Naive thymus-derived CD8-positive, alpha-beta T cell (primary cell): ENCODE results near the gene CNGB1. TPM values are rescaled to one million over a fixed set of nuclear protein-coding genes. Genes with fewer than 3 reads are reported as not detected.
"Not testable (repeated sequence)": the region's sequence is repeated elsewhere in the genome, so short reads cannot be mapped to it uniquely, and the experiment has no call there.

ENCODE experiments used
- ATAC-seq, 2 donors: fragments of 150-1000 bp; cut with Tn5 transposase in 1 of 2; sonication (Bioruptor Pico), chemical (Tn5 transposase) in 1 of 2; 1 replicate in 1 of 2; 2 replicates in 1 of 2; pipeline ENCODE4 v1.10.0; 2021; ENCODE audit warnings: mild to moderate bottlenecking in 2 of 2, moderate library complexity in 2 of 2
- POLR2A ChIA-PET: fragments of 350-600 bp; sonication (Branson Sonifier 250); formaldehyde crosslinking; loops from one replicate; lab custom pipeline; 2021; ENCODE audit warnings: antibody characterized with exemption; lab: Charles Lee
- DNase-seq, 10 donors: peaks; one replicate each; pipeline versions ENCODE4 v3.0.0 to v3.0.0-alpha.2; 2020 to 2022
- H3K27ac Mint-ChIP-seq, 10 donors: one replicate each; pipeline ENCODE4 v1.8.0; 2020 to 2022; ENCODE audit warnings: mild to moderate bottlenecking in 10 of 10, mixed read lengths in 10 of 10, moderate library complexity in 4 of 10, inconsistent platforms in 1 of 10
- H3K27me3 Mint-ChIP-seq, 5 donors: one replicate each; pipeline ENCODE4 v1.8.0; 2021 to 2022; ENCODE audit warnings: mixed read lengths in 5 of 5
- H3K36me3 Mint-ChIP-seq, 3 donors: one replicate each; pipeline ENCODE4 v1.8.0; 2020 to 2022; ENCODE audit warnings: mixed read lengths in 3 of 3, mild to moderate bottlenecking in 2 of 3, inconsistent platforms in 1 of 3
- H3K4me1 Mint-ChIP-seq, 4 donors: one replicate each; pipeline ENCODE4 v1.8.0; 2021 to 2022; ENCODE audit warnings: mixed read lengths in 4 of 4
- H3K4me3 Mint-ChIP-seq, 10 donors: one replicate each; pipeline ENCODE4 v1.8.0; 2020 to 2022; ENCODE audit warnings: mild to moderate bottlenecking in 10 of 10, mixed read lengths in 10 of 10, moderate library complexity in 6 of 10, inconsistent platforms in 1 of 10
- H3K9me3 Mint-ChIP-seq, 9 donors: one replicate each; pipeline ENCODE4 v1.8.0; 2020 to 2022; ENCODE audit warnings: mixed read lengths in 9 of 9, mild to moderate bottlenecking in 3 of 9, inconsistent platforms in 1 of 9, moderate library complexity in 1 of 9
- polyA plus RNA-seq, 3 donors: library from polyadenylated mRNA; unstranded; fragments of 300-500 nt; fragmentation: Illumina TruSeq; gene quantifications; one replicate each; pipeline ENCODE4 v1.2.3, GENCODE V29; 2021
- total RNA-seq, 8 experiments: library from RNA in 2 of 8; stranded (reverse) in 2 of 8; gene quantifications; one replicate each; pipeline ENCODE4 v1.2.3 and lab custom pipeline; 2021 to 2026

CNGB1 gene
- total RNA-seq: not detected
- not detected for polyA plus RNA-seq
- total RNA-seq (lab: John Stamatoyannopoulos, UW): 0 to 0.26 (median 0) reads per million in 6 experiments

DNA sequence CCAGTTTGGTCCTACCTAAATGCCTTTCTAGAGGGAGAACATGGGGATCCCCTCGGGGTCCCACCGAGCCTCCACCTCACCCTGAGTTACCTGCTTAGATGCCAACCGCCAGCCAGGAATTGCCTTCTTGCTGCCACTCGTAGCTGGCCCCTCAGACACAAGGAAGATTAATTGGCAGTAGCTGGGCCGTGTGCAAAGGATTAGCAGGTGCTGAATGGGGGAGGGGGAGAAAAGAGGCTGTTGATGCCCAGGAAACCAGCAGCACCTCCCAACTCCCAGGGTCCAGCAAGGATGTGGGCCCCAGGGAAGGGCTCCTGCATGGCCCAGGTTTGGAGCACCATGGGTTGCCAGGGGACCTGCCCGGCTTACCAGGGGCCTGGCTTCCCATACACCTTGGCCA is at the start of gene CNGB1:
TSS of gene CNGB1 (minus strand) at position 159 of the 400 bp plus-strand sequence. CDS start 3,842 bp downstream, outside the sequence.
- peak within 1 kb of the TSS in 1 of 10 donors; percentile 38 for H3K27ac Mint-ChIP-seq
- no peak for DNase-seq
- H3K4me1 Mint-ChIP-seq: peaks cover 0 to 8% (median under 1%) of the 10 kb centered on the region in 4 donors
- POLR2A ChIA-PET: no interaction called here
- H3K9me3 Mint-ChIP-seq: no peaks in the 10 kb centered on the region
- no peak for ATAC-seq
- H3K4me3 Mint-ChIP-seq: no peak within 1 kb of the TSS
- no peaks in the 10 kb centered on the region for H3K36me3 Mint-ChIP-seq
- H3K27me3 Mint-ChIP-seq: peaks cover 0 to 1% (median 0%) of the 10 kb centered on the region in 5 donors

DNA sequence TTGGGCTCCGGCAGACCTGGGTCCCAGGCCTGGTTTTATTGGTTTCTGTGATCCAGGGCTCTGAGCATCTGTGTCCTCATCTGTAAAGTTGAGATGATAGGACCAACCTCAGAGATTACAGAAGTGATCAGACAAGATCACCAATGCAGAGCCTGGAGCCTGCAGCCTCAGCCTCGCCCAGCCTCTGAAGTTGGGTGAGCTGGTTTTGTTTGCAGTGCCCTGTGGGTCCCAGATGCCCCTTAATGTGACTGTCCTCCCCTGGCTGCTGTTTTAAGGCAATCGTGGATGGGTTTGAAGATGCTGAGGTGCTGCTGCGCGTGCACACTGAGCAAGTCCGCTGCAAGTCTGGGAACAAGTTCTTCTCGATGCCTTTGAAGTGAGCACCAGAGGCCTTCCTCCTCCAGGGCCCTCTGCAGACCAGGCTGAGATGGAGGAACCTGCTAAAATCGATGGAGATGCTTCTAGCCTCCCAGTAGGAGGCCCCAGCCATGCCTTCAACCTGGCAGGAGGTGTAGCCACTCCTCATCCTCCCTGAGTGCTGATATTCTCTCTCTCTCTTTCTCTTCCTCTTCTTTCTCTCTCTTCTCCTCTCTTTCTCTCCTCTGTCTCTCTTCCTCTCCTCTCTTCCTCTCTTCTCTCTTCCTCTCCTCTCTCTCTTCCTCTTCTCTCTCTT is 49.1 kb upstream of the CNGB1 start:
- Mint-ChIP-seq H3K9me3 (no peaks in the 10 kb centered on the region), H3K36me3 (peaks cover 0 to 2% (median 0%) of the 10 kb centered on the region in 3 donors), H3K4me1 (peaks cover 10 to 31% (median 22%) of the 10 kb centered on the region in 4 donors), H3K27ac (peak overlapping the region; percentile 66 to 90 (median 84)), H3K27me3 (peaks cover 0 to 1% (median 0%) of the 10 kb centered on the region in 5 donors), H3K4me3 (no peak overlapping the region)
- peak in 1 of 10 donors; percentile 16 for DNase-seq
- POLR2A ChIA-PET: no interaction called here
- peak in 1 of 2 donors; percentile 21 for ATAC-seq

DNA sequence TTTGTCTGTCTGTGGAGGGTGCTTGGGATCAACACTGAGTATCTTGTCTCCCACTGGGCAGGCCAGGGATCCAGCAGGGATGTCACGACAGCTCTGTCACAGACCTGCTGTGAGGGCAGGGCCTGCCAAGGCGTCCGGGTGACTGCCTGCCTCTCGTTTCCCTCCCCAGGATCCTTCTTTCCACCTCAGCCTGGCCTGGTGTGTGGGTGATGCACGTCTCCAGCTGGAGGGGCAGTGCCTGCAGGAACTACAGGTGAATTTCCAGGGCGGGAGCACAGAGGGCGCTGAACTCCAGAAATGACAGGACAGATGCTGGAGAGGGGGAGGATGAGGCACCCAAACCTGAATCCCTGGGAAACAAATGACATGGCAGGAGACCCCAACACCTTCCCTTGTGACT is 47.9 kb upstream of the CNGB1 start:
- no peak for ATAC-seq
- DNase-seq: peak in 1 of 10 donors; percentile 45
- no peak overlapping the region for H3K4me3 Mint-ChIP-seq
- POLR2A ChIA-PET: no interaction called here
- peaks cover 6 to 20% (median 12%) of the 10 kb centered on the region in 4 donors for H3K4me1 Mint-ChIP-seq
- H3K36me3 Mint-ChIP-seq: peaks cover 0 to 9% (median 0%) of the 10 kb centered on the region in 3 donors
- H3K27me3 Mint-ChIP-seq: no peaks in the 10 kb centered on the region
- no peaks in the 10 kb centered on the region for H3K9me3 Mint-ChIP-seq
- H3K27ac Mint-ChIP-seq: peak overlapping the region in 2 of 10 donors; percentile 37 to 69

DNA sequence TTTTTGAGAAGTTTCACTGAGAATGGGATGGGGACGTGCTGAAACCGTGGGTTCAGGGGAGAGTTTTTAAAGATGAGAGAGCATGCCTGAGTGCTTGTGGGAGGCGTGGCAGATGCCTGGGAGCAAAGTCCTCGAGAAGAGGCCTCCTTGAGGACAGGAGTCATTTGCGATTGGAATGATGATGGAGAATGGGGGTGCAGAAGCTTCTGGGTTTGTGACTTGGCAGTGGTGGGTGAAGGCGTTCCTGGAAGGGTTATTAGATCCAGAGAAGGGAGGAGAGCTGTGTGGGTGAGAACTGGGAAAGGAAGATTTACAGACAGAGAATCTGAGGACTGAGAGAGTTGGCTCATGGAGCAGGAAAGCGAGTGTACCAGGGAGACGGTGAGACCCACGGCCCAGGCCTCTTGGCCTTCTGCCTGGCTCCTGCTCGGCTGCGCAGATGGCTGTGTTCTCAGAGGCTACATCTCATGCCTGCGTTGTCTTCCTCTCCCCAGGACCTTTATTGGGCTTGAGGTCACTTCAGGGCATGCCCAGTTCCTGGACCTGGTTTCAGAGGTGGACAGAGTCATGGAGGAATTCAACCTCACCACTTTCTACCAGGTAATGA is 46.0 kb upstream of the CNGB1 start:
- POLR2A ChIA-PET: interaction anchor here (1.1 kb wide), 1 partner anchor 25 kb away, joined by 3 read pairs; no protein-coding TSS in a partner anchor
- DNase-seq: peak in 1 of 10 donors; percentile 45
- no peaks in the 10 kb centered on the region for H3K27me3 Mint-ChIP-seq
- no peaks in the 10 kb centered on the region for H3K9me3 Mint-ChIP-seq
- peaks cover 0 to 17% (median 0%) of the 10 kb centered on the region in 3 donors for H3K36me3 Mint-ChIP-seq
- no peak overlapping the region for H3K4me3 Mint-ChIP-seq
- H3K4me1 Mint-ChIP-seq: peaks cover 6 to 16% (median 12%) of the 10 kb centered on the region in 4 donors
- ATAC-seq: no peak
- no peak overlapping the region for H3K27ac Mint-ChIP-seq

DNA sequence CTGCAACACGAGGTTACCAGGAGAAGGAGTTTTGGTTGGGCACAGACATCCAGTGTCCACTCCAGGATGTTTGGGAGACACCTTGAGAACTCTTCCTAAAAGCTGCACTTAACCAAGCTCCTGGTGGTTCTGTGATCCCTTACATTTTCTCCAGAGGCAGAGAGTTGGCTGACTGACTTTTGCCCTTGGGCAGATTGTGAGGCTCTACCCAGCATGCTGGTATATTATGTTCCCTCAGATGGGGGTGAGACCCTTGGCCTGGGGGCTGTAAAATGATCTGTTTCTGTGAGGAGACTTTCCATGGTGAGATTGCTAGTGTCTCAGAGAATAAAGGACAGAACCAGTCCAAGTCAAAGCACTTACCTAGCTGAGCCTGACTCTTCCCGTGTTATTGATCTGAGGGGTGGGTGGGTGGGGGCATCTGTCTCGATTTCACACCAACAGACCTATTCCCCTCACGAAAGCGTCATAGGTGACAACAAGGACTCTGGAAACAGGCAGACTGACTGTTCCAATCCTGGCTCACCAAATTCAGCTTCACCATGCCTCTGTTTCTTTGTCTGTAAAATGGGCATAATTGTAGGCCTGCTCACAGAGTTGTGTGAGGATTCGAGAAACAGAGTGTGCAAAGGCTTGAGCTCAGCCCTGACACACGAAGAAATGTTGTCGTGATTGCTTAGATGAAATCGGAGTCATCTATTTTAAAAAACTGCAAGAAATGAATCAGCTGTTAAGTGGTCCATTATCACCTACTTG is 42.5 kb upstream of the CNGB1 start:
- ATAC-seq (no peak), DNase-seq (no peak)
- POLR2A ChIA-PET: interaction anchor here (1.4 kb wide), 1 partner anchor 13 kb away, joined by 4 read pairs; the partner anchor contains the start of gene ZNF319

DNA sequence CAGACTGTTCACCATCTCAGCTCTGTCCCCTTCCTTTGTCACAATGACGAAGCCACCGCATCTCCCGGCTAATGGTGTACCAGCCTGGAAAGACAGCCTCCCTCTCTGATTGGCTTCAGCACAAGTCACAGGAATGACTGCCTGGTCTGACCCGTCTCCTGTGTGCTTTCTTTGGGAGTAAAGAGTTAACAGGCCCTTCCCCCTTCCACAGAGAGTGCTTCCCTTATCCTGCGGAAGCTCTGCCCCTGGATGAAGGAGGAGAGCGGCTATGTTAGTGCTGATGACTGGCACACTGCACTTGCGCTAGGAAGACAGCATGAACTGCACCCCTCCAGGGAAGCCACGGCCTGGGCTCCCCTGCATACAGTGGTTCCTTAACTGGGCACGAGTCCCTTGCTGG is 41.6 kb upstream of the CNGB1 start:
- no peak overlapping the region for H3K4me3 Mint-ChIP-seq
- DNase-seq (peak in 1 of 10 donors; percentile 42), ATAC-seq (no peak)
- H3K9me3 Mint-ChIP-seq: no peaks in the 10 kb centered on the region
- H3K27me3 Mint-ChIP-seq: no peaks in the 10 kb centered on the region
- POLR2A ChIA-PET: interaction anchor here (1.4 kb wide), 1 partner anchor 12 kb away, joined by 4 read pairs; the partner anchor contains the start of gene ZNF319
- peaks cover 0 to 47% (median 16%) of the 10 kb centered on the region in 3 donors for H3K36me3 Mint-ChIP-seq
- peaks cover 0 to 2% (median under 1%) of the 10 kb centered on the region in 4 donors for H3K4me1 Mint-ChIP-seq
- H3K27ac Mint-ChIP-seq: no peak overlapping the region

More for the DNA sequence above, 42.5 kb upstream of the CNGB1 start:
- peaks cover 0 to 44% (median 16%) of the 10 kb centered on the region in 3 donors for H3K36me3 Mint-ChIP-seq
- peaks cover 0 to 2% (median under 1%) of the 10 kb centered on the region in 4 donors for H3K4me1 Mint-ChIP-seq
- no peak overlapping the region for H3K4me3 Mint-ChIP-seq
- H3K9me3 Mint-ChIP-seq: no peaks in the 10 kb centered on the region
- H3K27ac Mint-ChIP-seq: no peak overlapping the region
- H3K27me3 Mint-ChIP-seq: no peaks in the 10 kb centered on the region

DNA sequence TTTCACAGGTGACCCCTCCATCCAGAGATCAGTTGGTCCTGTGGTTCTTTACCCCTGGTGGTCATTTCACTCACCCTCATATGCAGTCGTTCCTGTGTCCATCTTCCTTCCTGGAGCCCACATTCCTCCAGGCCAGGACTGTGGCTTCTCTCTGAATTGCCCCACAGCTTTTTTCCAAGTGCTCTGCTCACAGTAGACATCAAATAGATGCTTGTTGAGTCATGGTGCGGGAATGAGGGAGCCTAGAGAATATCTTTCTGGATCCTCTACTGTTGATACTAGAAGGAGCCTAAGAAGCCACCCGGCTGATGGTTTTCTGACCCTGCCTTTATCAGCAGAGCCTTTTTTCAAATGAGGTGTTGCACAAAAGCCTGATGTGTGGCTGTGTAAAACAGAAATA is 40.7 kb upstream of the CNGB1 start:
- H3K9me3 Mint-ChIP-seq: no peaks in the 10 kb centered on the region
- H3K27ac Mint-ChIP-seq: peak overlapping the region in 1 of 10 donors; percentile 44
- POLR2A ChIA-PET: no interaction called here
- H3K27me3 Mint-ChIP-seq: no peaks in the 10 kb centered on the region
- DNase-seq (peak in 1 of 10 donors; percentile 16), ATAC-seq (no peak)
- H3K4me3 Mint-ChIP-seq: no peak overlapping the region
- peaks cover 0 to 54% (median 21%) of the 10 kb centered on the region in 3 donors for H3K36me3 Mint-ChIP-seq
- H3K4me1 Mint-ChIP-seq: peaks cover 0 to 4% (median 2%) of the 10 kb centered on the region in 4 donors

DNA sequence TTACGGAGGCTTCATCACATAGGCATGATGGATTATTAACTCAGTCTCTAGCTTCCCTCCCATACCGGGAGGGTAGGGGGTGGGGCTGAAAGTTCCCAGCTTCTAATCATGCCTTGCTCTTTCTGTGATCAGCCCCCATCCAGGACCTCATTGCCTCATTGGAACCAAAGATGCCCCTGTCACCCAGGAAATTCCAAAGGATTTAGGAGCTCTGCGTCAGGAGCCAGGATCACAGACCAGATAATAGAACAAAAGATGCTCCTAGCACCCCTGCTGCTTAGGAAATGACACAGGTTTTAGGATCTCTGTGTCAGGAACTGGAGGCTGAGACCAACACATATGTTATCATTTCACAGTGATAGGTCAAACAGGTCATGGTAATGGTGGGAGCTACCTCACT is 40.0 kb upstream of the CNGB1 start:
- peaks cover 0 to 61% (median 27%) of the 10 kb centered on the region in 3 donors for H3K36me3 Mint-ChIP-seq

DNA sequence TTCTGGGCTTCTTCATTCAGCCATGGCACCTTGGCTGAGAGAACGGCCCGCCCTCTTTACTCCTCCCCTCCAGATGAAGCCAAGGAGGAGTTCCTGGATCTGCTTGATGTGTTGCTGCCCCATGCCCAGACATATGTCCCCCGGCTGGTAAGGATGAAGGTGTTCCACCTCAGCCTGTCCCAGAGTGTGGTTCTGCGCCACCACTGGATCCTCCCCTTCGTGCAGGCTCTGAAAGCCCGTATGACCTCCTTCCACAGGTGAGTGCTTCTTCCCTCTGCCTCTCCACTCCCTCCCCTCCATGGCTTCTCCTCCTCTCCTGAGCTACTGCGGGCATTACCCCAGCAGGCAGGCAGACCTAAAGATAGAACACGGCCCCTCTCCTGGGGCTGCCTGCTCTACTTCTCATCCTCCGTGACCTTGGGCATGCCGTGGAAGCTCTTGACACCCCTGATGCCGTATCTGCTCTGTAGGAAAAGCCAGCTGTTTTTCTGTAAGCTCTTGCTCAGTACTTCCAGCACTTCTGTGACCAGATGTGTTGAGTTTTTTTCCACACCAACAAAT is 39.0 kb upstream of the CNGB1 start:
- H3K9me3 Mint-ChIP-seq: no peaks in the 10 kb centered on the region
- peak in 1 of 10 donors; percentile 50 for DNase-seq
- peak overlapping the region in 1 of 10 donors; percentile 63 for H3K27ac Mint-ChIP-seq
- no peak overlapping the region for H3K4me3 Mint-ChIP-seq
- peaks cover 0 to 63% (median 28%) of the 10 kb centered on the region in 3 donors for H3K36me3 Mint-ChIP-seq
- no peaks in the 10 kb centered on the region for H3K27me3 Mint-ChIP-seq
- H3K4me1 Mint-ChIP-seq: peaks cover 2 to 8% (median 4%) of the 10 kb centered on the region in 4 donors
- POLR2A ChIA-PET: no interaction called here
- ATAC-seq: no peak

More for the DNA sequence above, 40.0 kb upstream of the CNGB1 start:
- H3K27me3 Mint-ChIP-seq: no peaks in the 10 kb centered on the region
- no peak for ATAC-seq
- H3K9me3 Mint-ChIP-seq: no peaks in the 10 kb centered on the region
- no peak overlapping the region for H3K27ac Mint-ChIP-seq
- POLR2A ChIA-PET: no interaction called here
- no peak overlapping the region for H3K4me3 Mint-ChIP-seq
- H3K4me1 Mint-ChIP-seq: peaks cover 0 to 4% (median 2%) of the 10 kb centered on the region in 4 donors
- DNase-seq: peak in 1 of 10 donors; percentile 35

DNA sequence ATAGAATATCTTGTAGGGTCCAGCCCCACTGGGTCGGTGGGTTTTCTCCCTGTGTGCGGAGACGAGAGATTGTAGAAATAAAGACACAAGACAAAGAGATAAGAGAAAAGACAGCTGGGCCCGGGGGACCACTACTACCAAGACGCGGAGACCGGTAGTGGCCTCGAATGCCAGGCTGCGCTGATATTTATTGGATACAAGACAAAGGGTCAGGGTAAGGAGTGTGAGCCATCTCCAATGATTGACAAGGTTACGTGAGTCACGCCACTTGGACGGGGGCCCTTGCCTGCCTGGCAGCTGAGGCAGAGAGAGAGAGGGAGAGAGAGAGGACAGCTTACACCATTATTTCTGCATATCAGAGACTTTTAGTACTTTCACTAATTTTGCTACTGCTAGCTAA is 33.8 kb upstream of the CNGB1 start:
- not testable (repeated sequence) for H3K27me3 Mint-ChIP-seq, H3K9me3 Mint-ChIP-seq, ATAC-seq, H3K4me3 Mint-ChIP-seq
- POLR2A ChIA-PET: interaction anchor here (0.6 kb wide), 1 partner anchor 20 kb away, joined by 3 read pairs; no protein-coding TSS in a partner anchor
- DNase-seq: peak in 1 of 10 donors; percentile 24
- H3K4me1 Mint-ChIP-seq: peaks cover 11 to 41% (median 35%) of the 10 kb centered on the region in 4 donors
- peak overlapping the region in 2 of 10 donors; percentile 18 to 37 for H3K27ac Mint-ChIP-seq
- H3K36me3 Mint-ChIP-seq: peaks cover 0 to 54% (median 17%) of the 10 kb centered on the region in 3 donors

DNA sequence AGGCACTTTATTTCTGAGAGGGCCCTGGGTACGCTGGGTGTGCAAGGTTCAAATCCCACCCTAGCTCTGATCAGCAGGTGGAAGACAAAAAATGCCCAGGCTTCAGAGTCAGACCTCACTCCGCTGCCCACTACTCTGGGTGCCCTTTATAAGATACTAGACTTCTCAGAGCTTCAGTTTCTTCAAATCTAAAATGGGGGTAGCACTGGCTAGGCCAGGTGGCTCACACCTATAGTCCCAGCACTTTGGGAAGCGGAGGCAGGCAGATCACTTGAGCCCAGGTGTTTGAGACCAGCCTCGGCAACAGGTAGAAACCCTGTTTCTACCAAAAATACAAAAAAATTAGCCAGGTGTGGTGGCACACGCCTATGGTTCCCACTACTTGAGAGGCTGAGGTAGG is 32.0 kb upstream of the CNGB1 start:
- H3K9me3 Mint-ChIP-seq: no peaks in the 10 kb centered on the region
- POLR2A ChIA-PET: no interaction called here
- ATAC-seq (no peak), DNase-seq (peak in 1 of 10 donors; percentile 15)
- H3K27ac Mint-ChIP-seq: no peak overlapping the region
- peak overlapping the region in 6 of 10 donors; percentile 14 to 96 (median 30) for H3K4me3 Mint-ChIP-seq
- peaks cover 0 to 43% (median 12%) of the 10 kb centered on the region in 3 donors for H3K36me3 Mint-ChIP-seq
- no peaks in the 10 kb centered on the region for H3K27me3 Mint-ChIP-seq
- peaks cover 24 to 57% (median 52%) of the 10 kb centered on the region in 4 donors for H3K4me1 Mint-ChIP-seq
